Upper lobe of left lung (tissue), 6 donors: ENCODE measurements around the gene PXDN. TPM values are rescaled to one million over a fixed set of nuclear protein-coding genes. Genes with fewer than 3 reads are reported as not detected.
"Not testable (repeated sequence)": the region's sequence is repeated elsewhere in the genome, so short reads cannot be mapped to it uniquely, and the experiment has no call there.

ENCODE experiments used
- ATAC-seq, 2 donors: fragments of 200-7000 bp; cut with Tn5 transposase; one replicate each; pipeline ENCODE4 v1.9.1; 2022; ENCODE audit warnings: mild to moderate bottlenecking in 2 of 2, moderate library complexity in 2 of 2; ENCODE audit not compliant: low FRiP score in 2 of 2
- DNase-seq, 2 donors: peaks; one replicate each; pipeline ENCODE4 v3.0.0-alpha.2; 2019 to 2020
- H3K27ac ChIP-seq, 4 donors: fragments of 200-600 bp; sonication (generic); one replicate each; pipeline ENCODE4 v1.5.1; 2016 to 2019
- H3K27me3 ChIP-seq, 4 donors: fragments of 200-600 bp; sonication (generic); one replicate each; pipeline ENCODE4 v1.5.1; 2017 to 2019
- H3K36me3 ChIP-seq, 4 donors: fragments of 200-600 bp; sonication (generic); one replicate each; pipeline ENCODE4 v1.5.1; 2016 to 2019
- H3K4me1 ChIP-seq, 4 donors: fragments of 200-600 bp; sonication (generic); one replicate each; pipeline ENCODE4 v1.5.1; 2018 to 2019
- H3K4me3 ChIP-seq, 4 donors: fragments of 200-600 bp; sonication (generic); one replicate each; pipeline ENCODE4 v1.5.1; 2017 to 2019; ENCODE audit warnings: mild to moderate bottlenecking in 2 of 4, moderate library complexity in 1 of 4
- H3K9me3 ChIP-seq, 4 donors: fragments of 200-600 bp; sonication (generic); one replicate each; pipeline ENCODE4 v1.5.1; 2018 to 2019
- EP300 ChIP-seq, 4 donors: sonication (generic); formaldehyde crosslinking; IDR thresholded peaks; one replicate each; pipeline ENCODE4 v1.5.1; 2017; ENCODE audit warnings: antibody characterized with exemption in 4 of 4, control low read depth in 2 of 4
- POLR2A ChIP-seq, 4 donors: fragments of 450-650 bp; IDR thresholded peaks; one replicate each; pipeline ENCODE4 v1.5.1; 2016 to 2017; ENCODE audit warnings: antibody characterized with exemption in 4 of 4, mild to moderate bottlenecking in 2 of 4
- POLR2AphosphoS5 ChIP-seq, 2 donors: sonication (generic); formaldehyde crosslinking; IDR thresholded peaks; one replicate each; pipeline ENCODE4 v1.5.1; 2017; ENCODE audit warnings: antibody characterized with exemption in 2 of 2
- WGBS, 2 donors: methylation state at CpG; one replicate each; pipeline ENCODE4 v1.1.5; 2017 to 2018; 5-methylcytosine and 5-hydroxymethylcytosine counted together
- total RNA-seq, 6 donors: library from RNA; depleted of rRNA in 4 of 6; stranded (reverse); fragments of >200 nt in 4 of 6; gene quantifications; one replicate each; pipeline versions ENCODE4 v1.1.0 to v1.2.1, GENCODE V29; 2016 to 2021
- TF ChIP-seq, protein P1 (sequence below), 6 experiments: fragments of 450-650 bp in 4 of 6; fragments of 200-600 bp in 2 of 6; sonication (generic) in 2 of 6; IDR thresholded peaks; one replicate each; pipeline ENCODE4 v1.5.1; 2016 to 2019; ENCODE audit warnings: antibody characterized with exemption in 6 of 6
- donor health status: DM: no; HTN: no; CAD: no; lungs with moderate emphysema.
- donor health status: DM: no; HTN: yes; CAD: no; lungs with severe emphysema.

The PXDN gene
- total RNA-seq, 6 donors from 2014 or later: 20.8 to 65.6 (median 38.5) TPM

DNA sequence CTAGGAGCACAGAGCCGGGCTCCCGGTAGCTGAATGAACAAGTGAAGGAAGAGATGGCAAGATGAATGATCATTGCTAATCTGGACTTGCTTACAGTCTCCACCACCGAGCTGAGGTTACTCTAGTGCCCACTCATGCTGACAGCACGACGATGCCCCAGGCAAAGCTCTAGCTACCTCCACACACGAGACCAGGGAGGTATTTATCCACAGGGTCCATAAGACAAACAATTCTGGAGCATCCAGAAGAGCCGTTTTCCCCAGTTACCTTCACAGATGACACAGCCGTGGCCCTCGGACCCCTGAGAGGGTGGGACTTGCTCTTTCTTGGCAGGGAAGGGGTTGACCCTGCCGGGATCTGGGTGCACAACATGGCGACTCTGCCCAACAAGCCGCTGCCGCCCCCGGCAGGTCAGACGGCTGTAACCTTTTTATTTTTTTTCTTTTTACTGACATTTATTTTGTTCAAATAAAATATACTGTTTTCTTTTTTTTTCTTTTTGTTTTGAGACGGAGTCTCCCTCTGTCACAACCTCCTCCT, 120.3 kb downstream of the PXDN start:
- no peak overlapping the region for H3K4me3 ChIP-seq
- H3K27ac ChIP-seq: no peak overlapping the region
- 90 to 94% methylated on average over 16 of the region's 16 CpGs for WGBS, 2 donors
- peaks cover 13 to 19% (median 17%) of the 10 kb centered on the region in 4 donors for H3K4me1 ChIP-seq
- TF ChIP-seq EP300 (IDR thresholded peaks at IDR 0.05): no peak
- TF ChIP-seq, protein P1, sequence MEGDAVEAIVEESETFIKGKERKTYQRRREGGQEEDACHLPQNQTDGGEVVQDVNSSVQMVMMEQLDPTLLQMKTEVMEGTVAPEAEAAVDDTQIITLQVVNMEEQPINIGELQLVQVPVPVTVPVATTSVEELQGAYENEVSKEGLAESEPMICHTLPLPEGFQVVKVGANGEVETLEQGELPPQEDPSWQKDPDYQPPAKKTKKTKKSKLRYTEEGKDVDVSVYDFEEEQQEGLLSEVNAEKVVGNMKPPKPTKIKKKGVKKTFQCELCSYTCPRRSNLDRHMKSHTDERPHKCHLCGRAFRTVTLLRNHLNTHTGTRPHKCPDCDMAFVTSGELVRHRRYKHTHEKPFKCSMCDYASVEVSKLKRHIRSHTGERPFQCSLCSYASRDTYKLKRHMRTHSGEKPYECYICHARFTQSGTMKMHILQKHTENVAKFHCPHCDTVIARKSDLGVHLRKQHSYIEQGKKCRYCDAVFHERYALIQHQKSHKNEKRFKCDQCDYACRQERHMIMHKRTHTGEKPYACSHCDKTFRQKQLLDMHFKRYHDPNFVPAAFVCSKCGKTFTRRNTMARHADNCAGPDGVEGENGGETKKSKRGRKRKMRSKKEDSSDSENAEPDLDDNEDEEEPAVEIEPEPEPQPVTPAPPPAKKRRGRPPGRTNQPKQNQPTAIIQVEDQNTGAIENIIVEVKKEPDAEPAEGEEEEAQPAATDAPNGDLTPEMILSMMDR (IDR thresholded peaks at IDR 0.05): no peak
- no peak for ATAC-seq
- H3K36me3 ChIP-seq: no peaks in the 10 kb centered on the region
- peak in 1 of 2 donors; percentile 10 for DNase-seq
- H3K9me3 ChIP-seq: no peaks in the 10 kb centered on the region
- H3K27me3 ChIP-seq: no peaks in the 10 kb centered on the region

DNA sequence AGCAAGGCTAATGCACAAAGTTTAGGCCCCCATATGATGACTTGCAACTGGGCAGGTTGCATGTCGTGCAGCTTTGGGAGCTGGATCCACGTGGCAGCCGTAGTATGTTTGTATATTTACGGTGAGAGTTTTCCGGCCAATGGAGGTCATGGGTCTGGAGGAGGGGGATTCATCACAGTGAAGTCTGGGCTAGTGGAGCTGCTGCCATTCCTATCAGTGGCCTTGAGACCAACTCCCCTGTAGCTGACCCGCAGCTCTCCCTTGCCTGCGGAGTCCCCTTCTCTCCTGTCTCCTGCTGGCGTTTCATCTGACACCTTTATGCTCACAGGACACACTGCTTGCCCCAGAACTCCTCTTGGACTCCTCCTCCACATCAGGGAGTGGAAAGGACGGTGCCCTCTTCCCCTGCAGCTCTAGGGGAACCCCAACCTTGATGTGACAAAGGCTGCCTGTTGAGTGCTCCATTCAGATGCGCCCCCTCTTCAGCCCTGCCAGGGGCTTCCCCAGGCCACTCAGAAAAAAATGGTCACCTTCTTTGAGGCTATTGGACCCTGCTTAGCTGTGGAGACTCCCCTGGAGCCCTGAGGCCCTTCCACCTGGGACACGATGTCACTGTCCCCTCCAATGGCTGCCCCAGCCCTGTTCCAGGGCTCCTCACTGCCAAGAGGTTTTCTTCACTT, 121.7 kb downstream of the PXDN start:
- WGBS, 2 donors: 93 to 94% methylated on average over 5 to 11 of the region's 11 CpGs
- no peak overlapping the region for H3K27ac ChIP-seq
- no peaks in the 10 kb centered on the region for H3K27me3 ChIP-seq
- DNase-seq: no peak
- H3K9me3 ChIP-seq: no peaks in the 10 kb centered on the region
- no peak for ATAC-seq
- H3K36me3 ChIP-seq: no peaks in the 10 kb centered on the region
- TF ChIP-seq POLR2A (IDR thresholded peaks at IDR 0.05): no peak
- no peak for TF ChIP-seq POLR2AphosphoS5 (IDR thresholded peaks at IDR 0.05)
- no peak for TF ChIP-seq EP300 (IDR thresholded peaks at IDR 0.05)
- TF ChIP-seq, protein P1 (IDR thresholded peaks at IDR 0.05): no peak
- H3K4me1 ChIP-seq: peaks cover 11 to 13% (median 11%) of the 10 kb centered on the region in 4 donors
- no peak overlapping the region for H3K4me3 ChIP-seq

DNA sequence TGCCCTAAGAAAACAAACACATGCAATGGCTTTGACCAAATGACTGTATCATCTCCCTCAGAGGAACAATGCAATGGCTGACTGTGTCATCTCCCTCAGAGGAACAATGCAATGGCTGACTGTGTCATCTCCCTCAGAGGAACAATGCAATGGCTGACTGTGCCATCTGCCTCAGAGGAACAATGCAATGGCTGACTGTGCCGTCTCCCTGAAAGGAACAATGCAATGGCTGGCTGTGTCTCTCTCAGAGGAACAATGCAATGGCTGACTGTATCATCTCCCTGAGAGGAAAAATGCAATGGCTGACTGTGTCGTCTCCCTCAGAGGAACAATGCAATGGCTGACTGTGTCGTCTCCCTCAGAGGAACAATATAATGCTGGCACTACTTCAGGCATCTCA, 122.3 kb downstream of the PXDN start:
- H3K4me1 ChIP-seq: peaks cover 11 to 13% (median 11%) of the 10 kb centered on the region in 4 donors
- H3K4me3 ChIP-seq, H3K27me3 ChIP-seq, DNase-seq, H3K9me3 ChIP-seq, ATAC-seq, H3K36me3 ChIP-seq, H3K27ac ChIP-seq: not testable (repeated sequence)
- WGBS, 2 donors: 75% methylated on average over 3 of the region's 3 CpGs; no CpG with 5 or more reads in 1 of the 2 donors

DNA sequence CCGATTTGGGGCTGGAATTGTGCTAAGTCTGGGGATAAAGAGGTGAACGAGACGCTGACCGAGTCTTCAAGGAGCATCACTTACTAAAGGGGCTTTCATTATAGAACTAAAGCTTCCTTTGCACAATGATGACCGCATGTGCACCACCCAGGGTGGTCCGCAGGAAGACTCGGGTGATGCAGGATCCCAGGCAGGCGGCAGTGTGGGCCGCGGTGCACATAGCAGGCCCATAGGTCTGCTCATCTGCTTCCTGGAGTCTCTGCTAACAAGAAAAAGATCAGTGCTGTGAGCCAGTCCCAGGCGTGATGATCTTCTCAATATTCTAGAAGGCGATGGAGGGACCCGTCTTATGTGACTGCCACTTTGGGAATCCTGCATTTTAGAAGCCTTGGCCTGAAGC, 122.8 kb downstream of the PXDN start:
- 97 to 98% methylated on average over 13 of the region's 13 CpGs for WGBS, 2 donors
- DNase-seq (no peak), ATAC-seq (no peak)
- TF ChIP-seq, protein P1 (IDR thresholded peaks at IDR 0.05): no peak
- TF ChIP-seq EP300 (IDR thresholded peaks at IDR 0.05): no peak
- TF ChIP-seq POLR2AphosphoS5 (IDR thresholded peaks at IDR 0.05): no peak
- no peak for TF ChIP-seq POLR2A (IDR thresholded peaks at IDR 0.05)
- Histone ChIP-seq H3K4me3 (no peak overlapping the region), H3K27me3 (no peaks in the 10 kb centered on the region), H3K27ac (no peak overlapping the region), H3K36me3 (no peaks in the 10 kb centered on the region), H3K4me1 (peaks cover 11 to 13% (median 11%) of the 10 kb centered on the region in 4 donors), H3K9me3 (no peaks in the 10 kb centered on the region)

DNA sequence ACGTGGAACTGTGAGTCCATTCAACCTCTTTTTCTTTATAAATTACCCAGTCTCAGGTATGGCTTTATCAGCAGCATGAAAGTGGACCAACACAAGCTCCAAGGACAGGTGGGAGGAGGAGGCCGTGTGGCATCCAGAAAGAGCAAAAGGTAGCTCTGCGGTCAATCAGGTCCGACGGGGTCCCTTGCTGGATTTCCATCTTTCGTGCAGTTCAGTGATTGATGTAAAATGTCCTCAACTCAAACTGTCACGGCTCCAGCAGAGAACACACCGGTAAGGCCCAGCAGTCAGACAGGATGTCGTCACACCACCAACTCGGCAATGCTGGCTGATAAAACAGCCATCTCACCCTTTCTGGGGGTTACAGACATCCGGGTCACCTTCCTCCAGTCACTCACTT, 123.3 kb downstream of the PXDN start:
- H3K4me1 ChIP-seq: peaks cover 11 to 12% (median 11%) of the 10 kb centered on the region in 4 donors
- H3K9me3 ChIP-seq: no peaks in the 10 kb centered on the region
- 88 to 95% methylated on average over 11 of the region's 11 CpGs for WGBS, 2 donors
- no peak overlapping the region for H3K4me3 ChIP-seq
- H3K27ac ChIP-seq: no peak overlapping the region
- ATAC-seq (no peak), DNase-seq (no peak)
- H3K36me3 ChIP-seq: no peaks in the 10 kb centered on the region
- no peaks in the 10 kb centered on the region for H3K27me3 ChIP-seq
- no peak for TF ChIP-seq POLR2AphosphoS5 (IDR thresholded peaks at IDR 0.05)
- TF ChIP-seq EP300 (IDR thresholded peaks at IDR 0.05): no peak
- TF ChIP-seq POLR2A (IDR thresholded peaks at IDR 0.05): no peak
- TF ChIP-seq, protein P1 (IDR thresholded peaks at IDR 0.05): no peak
